OCI-M2 (cell line): ENCODE data around the gene SRSF4.

ENCODE experiments used
- DNase-seq: peaks from one replicate; lab custom pipeline; 2025; ENCODE audit not compliant: unreplicated experiment; lab: John Stamatoyannopoulos, UW

The SRSF4 gene

DNA sequence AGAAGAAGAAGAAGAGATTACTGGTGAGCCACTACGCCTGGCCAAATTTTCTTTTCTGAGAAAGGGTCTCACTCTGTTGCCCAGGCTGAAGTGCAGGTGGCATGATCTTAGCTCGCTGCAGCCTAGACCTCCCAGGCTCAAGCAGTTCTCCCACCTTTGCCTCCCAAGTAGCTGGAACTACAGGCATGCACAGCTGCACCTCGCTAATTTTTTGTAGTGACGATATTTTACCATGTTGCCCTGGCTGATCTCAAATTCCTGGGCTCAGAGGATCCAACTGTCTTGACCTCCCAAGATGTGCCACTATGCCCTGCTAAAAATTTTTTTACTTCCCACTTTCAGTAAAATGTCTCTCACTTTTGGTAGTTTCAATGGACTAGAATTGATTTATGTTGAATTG is 82.4 kb downstream of the SRSF4 start:
- DNase-seq: no peak
